ENCODE data around the gene KCNC1. TPM values are rescaled to one million over a fixed set of nuclear protein-coding genes. Genes with fewer than 3 reads are reported as not detected.

KCNC1 gene
- total and polyA plus RNA-seq, 9 donors, result 0.02 to 0.18 (median 0.03) TPM; not detected in 5

DNA sequence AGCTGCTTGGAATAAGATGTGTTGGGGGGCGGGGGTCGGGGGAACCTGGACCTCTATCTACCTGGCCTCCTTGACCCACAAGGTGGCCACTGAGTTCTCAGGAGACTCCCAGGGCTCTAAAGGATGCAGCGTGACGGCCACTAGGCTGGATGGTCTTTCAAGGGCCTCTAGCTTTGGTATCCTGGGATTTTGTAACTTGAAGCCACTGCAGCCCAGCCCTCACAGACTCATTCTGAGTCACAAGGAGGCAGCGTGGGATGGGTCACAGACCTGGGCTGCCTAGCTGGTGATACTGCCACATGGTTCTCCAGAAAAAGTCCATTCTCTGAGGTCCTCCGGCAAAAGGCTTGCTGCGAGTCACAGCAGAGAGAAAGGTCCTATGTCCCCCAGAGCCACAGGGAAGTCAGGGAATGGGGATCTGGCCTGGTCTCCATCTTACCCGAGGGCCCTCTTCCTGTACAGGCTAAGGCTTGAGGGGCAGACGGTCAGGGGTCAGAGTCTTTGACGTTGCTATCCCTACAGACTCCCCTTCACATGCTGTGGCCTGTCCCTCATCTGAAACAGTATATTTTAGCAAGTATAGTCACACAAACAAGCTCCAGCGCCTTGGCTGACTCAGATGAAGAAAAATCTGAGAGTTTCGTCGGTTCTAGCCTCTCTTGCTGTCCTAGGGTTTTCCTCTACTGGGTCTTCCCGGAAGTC lies 52.4 kb downstream of the KCNC1 start:
- Histone ChIP-seq H3K9me3 (no peaks in the 10 kb centered on the region), H3K36me3 (no peaks in the 10 kb centered on the region), H3K27ac (no peak overlapping the region), H3K4me3 (no peak overlapping the region), H3K27me3 (no peaks in the 10 kb centered on the region), H3K4me1 (ENCODE audit: insufficient read depth) (no peaks in the 10 kb centered on the region)
- 92 to 94% (median 93%) methylated on average over 14 of the region's 14 CpGs for WGBS, 3 donors
- intact Hi-C loops (cut with DNase I), result no loop called here
- peak in 1 of 5 donors; percentile 10 for DNase-seq
- TF ChIP-seq EP300 (IDR thresholded peaks at IDR 0.05) (no peak), POLR2A (IDR thresholded peaks at IDR 0.05) (no peak)
- TF ChIP-seq, protein P1, sequence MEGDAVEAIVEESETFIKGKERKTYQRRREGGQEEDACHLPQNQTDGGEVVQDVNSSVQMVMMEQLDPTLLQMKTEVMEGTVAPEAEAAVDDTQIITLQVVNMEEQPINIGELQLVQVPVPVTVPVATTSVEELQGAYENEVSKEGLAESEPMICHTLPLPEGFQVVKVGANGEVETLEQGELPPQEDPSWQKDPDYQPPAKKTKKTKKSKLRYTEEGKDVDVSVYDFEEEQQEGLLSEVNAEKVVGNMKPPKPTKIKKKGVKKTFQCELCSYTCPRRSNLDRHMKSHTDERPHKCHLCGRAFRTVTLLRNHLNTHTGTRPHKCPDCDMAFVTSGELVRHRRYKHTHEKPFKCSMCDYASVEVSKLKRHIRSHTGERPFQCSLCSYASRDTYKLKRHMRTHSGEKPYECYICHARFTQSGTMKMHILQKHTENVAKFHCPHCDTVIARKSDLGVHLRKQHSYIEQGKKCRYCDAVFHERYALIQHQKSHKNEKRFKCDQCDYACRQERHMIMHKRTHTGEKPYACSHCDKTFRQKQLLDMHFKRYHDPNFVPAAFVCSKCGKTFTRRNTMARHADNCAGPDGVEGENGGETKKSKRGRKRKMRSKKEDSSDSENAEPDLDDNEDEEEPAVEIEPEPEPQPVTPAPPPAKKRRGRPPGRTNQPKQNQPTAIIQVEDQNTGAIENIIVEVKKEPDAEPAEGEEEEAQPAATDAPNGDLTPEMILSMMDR (IDR thresholded peaks at IDR 0.05), result no peak

DNA sequence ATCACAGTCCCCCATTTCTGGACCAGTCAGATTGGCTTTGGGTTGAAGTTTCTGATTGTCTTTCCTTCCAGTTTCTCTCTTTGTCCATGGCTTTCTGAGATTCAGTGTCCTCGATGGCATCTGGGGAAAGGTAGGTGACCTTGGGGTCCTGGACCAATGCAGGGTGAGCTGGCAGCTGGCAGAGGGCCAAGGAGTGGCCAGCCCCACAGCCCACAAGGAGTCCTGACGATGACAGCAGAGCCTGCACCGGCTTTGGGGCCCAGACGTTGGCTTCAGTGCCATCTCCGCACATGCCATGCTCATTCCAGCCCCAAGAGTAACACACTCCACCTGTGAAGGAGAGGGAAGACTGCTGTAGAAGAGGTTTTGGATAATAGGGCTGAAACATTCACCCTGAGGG lies 53.5 kb downstream of the KCNC1 start:
- peak in 1 of 5 donors; percentile 17 for DNase-seq
- no peaks in the 10 kb centered on the region for H3K9me3 ChIP-seq
- intact Hi-C loops (cut with DNase I), result no loop called here
- TF ChIP-seq POLR2A (IDR thresholded peaks at IDR 0.05) (no peak), EP300 (IDR thresholded peaks at IDR 0.05) (no peak)
- TF ChIP-seq, protein P1 (IDR thresholded peaks at IDR 0.05), result no peak
- no peaks in the 10 kb centered on the region for H3K36me3 ChIP-seq
- no peaks in the 10 kb centered on the region for H3K4me1 ChIP-seq (ENCODE audit: insufficient read depth)
- H3K27ac ChIP-seq, result no peak overlapping the region
- H3K27me3 ChIP-seq, result no peaks in the 10 kb centered on the region
- H3K4me3 ChIP-seq, result no peak overlapping the region
- 93 to 95% (median 93%) methylated on average over 5 of the region's 5 CpGs for WGBS, 3 donors

DNA sequence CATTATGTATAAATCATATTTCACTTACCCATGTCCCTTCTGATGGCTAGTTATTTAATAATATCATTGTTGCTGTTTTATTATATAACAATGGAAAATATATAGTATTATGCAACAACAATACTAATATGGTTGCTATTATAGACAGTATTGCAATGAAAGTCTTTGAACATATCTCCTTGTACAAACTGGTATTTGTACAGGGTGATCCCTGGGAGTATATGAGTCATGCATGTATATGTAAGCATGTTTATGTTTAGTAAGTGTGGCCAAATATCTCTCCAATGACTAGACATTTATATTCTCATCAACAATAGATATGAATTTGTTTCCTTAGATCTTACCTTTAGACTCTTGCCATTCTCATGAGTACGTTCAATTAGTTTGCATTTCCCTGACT lies 55.9 kb downstream of the KCNC1 start:
- no peaks in the 10 kb centered on the region for H3K4me1 ChIP-seq (ENCODE audit: insufficient read depth)
- WGBS, 3 donors, result 97 to 100% (median 98%) methylated on average over 1 of the region's 1 CpG
- no peak overlapping the region for H3K4me3 ChIP-seq
- H3K9me3 ChIP-seq, result no peaks in the 10 kb centered on the region
- no peaks in the 10 kb centered on the region for H3K27me3 ChIP-seq
- H3K36me3 ChIP-seq, result no peaks in the 10 kb centered on the region
- intact Hi-C loops (cut with DNase I), result no loop called here
- no peak for DNase-seq
- H3K27ac ChIP-seq, result no peak overlapping the region
- TF ChIP-seq POLR2A (IDR thresholded peaks at IDR 0.05), result no peak

DNA sequence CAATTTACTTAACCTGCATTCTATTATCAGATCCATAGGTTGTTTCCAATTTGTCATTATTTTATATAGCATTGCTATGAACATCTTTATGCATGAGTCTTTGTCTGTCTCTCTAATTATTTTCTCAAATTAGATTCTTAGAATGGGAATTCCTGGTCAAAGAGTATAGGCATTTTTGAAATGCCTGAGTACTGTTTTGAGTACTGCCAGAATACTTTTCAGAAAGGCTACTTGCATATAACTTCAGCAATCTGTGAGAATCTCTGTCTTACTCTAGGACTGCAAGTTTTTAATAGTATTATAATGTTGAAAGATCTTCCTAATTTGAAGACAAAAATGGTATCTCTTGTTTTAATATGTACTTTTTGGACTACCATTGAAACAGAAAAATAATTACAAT lies 56.6 kb downstream of the KCNC1 start:
- TF ChIP-seq, protein P1 (IDR thresholded peaks at IDR 0.05), result no peak
- TF ChIP-seq POLR2A (IDR thresholded peaks at IDR 0.05), result no peak
- TF ChIP-seq EP300 (IDR thresholded peaks at IDR 0.05), result no peak
- Histone ChIP-seq H3K4me3 (no peak overlapping the region), H3K36me3 (no peaks in the 10 kb centered on the region), H3K4me1 (ENCODE audit: insufficient read depth) (no peaks in the 10 kb centered on the region), H3K9me3 (no peaks in the 10 kb centered on the region), H3K27me3 (no peaks in the 10 kb centered on the region), H3K27ac (no peak overlapping the region)
- intact Hi-C loops (cut with DNase I), result no loop called here
- DNase-seq, result no peak

DNA sequence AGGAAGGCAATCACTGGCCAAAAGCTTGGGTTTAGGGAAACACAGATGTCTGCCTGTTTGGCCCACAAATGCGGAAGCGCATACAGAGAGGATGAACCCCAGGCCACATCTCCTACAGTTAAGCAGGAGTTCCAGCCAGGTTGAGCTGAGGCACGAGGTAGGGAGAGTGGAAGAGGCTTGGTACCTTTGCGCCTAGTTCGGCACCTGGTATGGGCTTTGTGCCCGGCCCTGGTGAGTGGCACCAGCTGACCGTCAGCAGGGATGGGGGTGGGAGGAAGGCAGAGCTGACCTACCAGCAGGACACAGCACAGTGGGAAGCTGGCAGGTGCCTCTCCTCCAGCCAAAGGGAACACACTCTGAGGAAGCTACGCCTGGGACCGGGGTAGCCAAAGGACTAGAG lies 57.6 kb downstream of the KCNC1 start:
- H3K27ac ChIP-seq, result no peak overlapping the region
- no peaks in the 10 kb centered on the region for H3K27me3 ChIP-seq
- no peaks in the 10 kb centered on the region for H3K36me3 ChIP-seq
- H3K4me1 ChIP-seq (ENCODE audit: insufficient read depth), result no peaks in the 10 kb centered on the region
- no peak overlapping the region for H3K4me3 ChIP-seq
- WGBS, 3 donors, result 90 to 92% (median 90%) methylated on average over 9 of the region's 9 CpGs
- no peak for DNase-seq
- no peaks in the 10 kb centered on the region for H3K9me3 ChIP-seq
- TF ChIP-seq EP300 (IDR thresholded peaks at IDR 0.05) (no peak), POLR2A (IDR thresholded peaks at IDR 0.05) (no peak)
- TF ChIP-seq, protein P1 (IDR thresholded peaks at IDR 0.05), result no peak
- intact Hi-C loops (cut with DNase I), result no loop called here
